HEK293 (cell line): Measurements from ENCODE around the gene CCDC81.

Source experiments
- CTCF ChIA-PET: fragments of 350-600 bp; formaldehyde crosslinking; extraction: SDS; loops from one replicate; lab custom pipeline; 2021; ENCODE audit warnings: antibody characterized with exemption; lab: Yijun Ruan, JAX
- POLR2A ChIA-PET: fragments of 300-600 bp; formaldehyde crosslinking; extraction: SDS; loops from one replicate; lab custom pipeline; 2020; ENCODE audit warnings: antibody characterized with exemption, inconsistent platforms; lab: Yijun Ruan, JAX
- H3K27ac ChIP-seq: fragments of 200-500 bp; sonication (Bioruptor generic); 2 replicates; pipeline ENCODE4 v1.5.1; 2014; ENCODE audit warnings: low read depth, low read length, control low read depth, inconsistent platforms; ENCODE audit errors: extremely low read depth
- H3K36me3 ChIP-seq, 2 experiments: fragments of 200-500 bp in 1 of 2; sonication (Bioruptor generic) in 1 of 2; 1 replicate in 1 of 2; 2 replicates in 1 of 2; pipeline ENCODE4 v1.5.1; 2014 to 2017; ENCODE audit warnings: inconsistent platforms in 2 of 2, low read length in 2 of 2; ENCODE audit not compliant: control insufficient read depth in 2 of 2, insufficient read depth in 1 of 2
- H3K4me1 ChIP-seq: fragments of 200-500 bp; sonication (Bioruptor generic); 2 replicates; pipeline ENCODE4 v1.5.1; 2014; ENCODE audit warnings: mild to moderate bottlenecking, low read length, inconsistent platforms; ENCODE audit not compliant: control insufficient read depth, insufficient read depth
- H3K4me3 ChIP-seq: 2 replicates; pipeline ENCODE4 v1.5.1; 2011; ENCODE audit warnings: low read depth, mild to moderate bottlenecking, control low read depth, low read length, moderate library complexity
- H3K9me3 ChIP-seq: fragments of 200-500 bp; sonication (Bioruptor generic); 2 replicates; pipeline ENCODE4 v1.5.1; 2014; ENCODE audit warnings: low read depth, low read length, inconsistent platforms; ENCODE audit not compliant: control insufficient read depth, insufficient read depth
- GLIS1 ChIP-seq: fragments of 450-650 bp; formaldehyde crosslinking; IDR thresholded peaks from 2 replicates; pipeline ENCODE4 v1.5.1; 2016; ENCODE audit warnings: missing biosample characterization, missing genetic modification characterization
- KLF7 ChIP-seq: fragments of 450-650 bp; formaldehyde crosslinking; IDR thresholded peaks from 2 replicates; pipeline ENCODE4 v1.5.1; 2016; ENCODE audit warnings: missing biosample characterization, missing genetic modification characterization, borderline replicate concordance
- MEIS1 ChIP-seq: sonication (generic); formaldehyde crosslinking; IDR thresholded peaks from 2 replicates; pipeline ENCODE4 v1.8.1; 2022; ENCODE audit warnings: missing genetic modification reagents, mild to moderate bottlenecking, borderline replicate concordance
- MYNN ChIP-seq: fragments of 450-650 bp; formaldehyde crosslinking; IDR thresholded peaks from 2 replicates; pipeline ENCODE4 v1.5.1; 2016; ENCODE audit warnings: missing biosample characterization, missing genetic modification characterization, borderline replicate concordance
- PRDM1 ChIP-seq: fragments of 450-650 bp; formaldehyde crosslinking; IDR thresholded peaks from 2 replicates; pipeline ENCODE4; 2016; ENCODE audit warnings: missing biosample characterization, missing genetic modification characterization
- ZEB2 ChIP-seq: fragments of 450-650 bp; formaldehyde crosslinking; IDR thresholded peaks from 2 replicates; pipeline ENCODE4 v1.5.1; 2016; ENCODE audit warnings: missing biosample characterization, missing genetic modification characterization
- ZNF202 ChIP-seq: fragments of 450-650 bp; formaldehyde crosslinking; IDR thresholded peaks from 2 replicates; pipeline ENCODE4 v1.5.1; 2016; ENCODE audit warnings: missing biosample characterization, missing genetic modification characterization, borderline replicate concordance
- ZNF221 ChIP-seq: fragments of 450-650 bp; formaldehyde crosslinking; IDR thresholded peaks from 2 replicates; pipeline ENCODE4 v1.5.1; 2017; ENCODE audit warnings: missing biosample characterization, missing genetic modification characterization, borderline replicate concordance
- ZNF248 ChIP-seq: fragments of 450-650 bp; formaldehyde crosslinking; IDR thresholded peaks from 2 replicates; pipeline ENCODE4 v1.5.1; 2017; ENCODE audit warnings: missing biosample characterization, missing genetic modification characterization
- ZNF274 ChIP-seq, 2 experiments: fragments of 200-500 bp in 1 of 2; fragments of 450-650 bp in 1 of 2; sonication (Bioruptor generic) in 1 of 2; formaldehyde crosslinking in 1 of 2; IDR thresholded peaks; 2 replicates each; pipeline versions ENCODE4 v1.5.1 to v1.6.1; 2014 to 2016; ENCODE audit warnings: borderline replicate concordance in 1 of 2, inconsistent platforms in 1 of 2, low read length in 1 of 2, missing biosample characterization in 1 of 2, missing genetic modification characterization in 1 of 2
- ZNF624 ChIP-seq: fragments of 450-650 bp; formaldehyde crosslinking; IDR thresholded peaks from 2 replicates; pipeline ENCODE4 v1.5.1; 2017; ENCODE audit warnings: missing biosample characterization, missing genetic modification characterization
- ZNF768 ChIP-seq: fragments of 450-650 bp; formaldehyde crosslinking; IDR thresholded peaks from 2 replicates; pipeline ENCODE4 v1.5.1; 2018; ENCODE audit warnings: missing biosample characterization, mild to moderate bottlenecking, missing genetic modification characterization
- ZNF837 ChIP-seq: fragments of 450-650 bp; formaldehyde crosslinking; IDR thresholded peaks from 2 replicates; pipeline ENCODE4 v1.5.1; 2016; ENCODE audit warnings: missing biosample characterization, missing genetic modification characterization
- TF ChIP-seq, protein P1 (sequence below): fragments of 450-650 bp; formaldehyde crosslinking; IDR thresholded peaks from 2 replicates; pipeline ENCODE4 v1.5.1; 2017; ENCODE audit warnings: missing biosample characterization, missing genetic modification characterization
- TF ChIP-seq, protein P2 (sequence below): fragments of 450-650 bp; formaldehyde crosslinking; IDR thresholded peaks from 2 replicates; pipeline ENCODE4 v1.5.1; 2017; ENCODE audit warnings: missing biosample characterization, missing genetic modification characterization
- TF ChIP-seq, protein P3 (sequence below): fragments of 450-650 bp; IDR thresholded peaks from 2 replicates; pipeline ENCODE4 v1.5.1; 2018; ENCODE audit warnings: missing biosample characterization, missing genetic modification characterization

The CCDC81 gene

DNA sequence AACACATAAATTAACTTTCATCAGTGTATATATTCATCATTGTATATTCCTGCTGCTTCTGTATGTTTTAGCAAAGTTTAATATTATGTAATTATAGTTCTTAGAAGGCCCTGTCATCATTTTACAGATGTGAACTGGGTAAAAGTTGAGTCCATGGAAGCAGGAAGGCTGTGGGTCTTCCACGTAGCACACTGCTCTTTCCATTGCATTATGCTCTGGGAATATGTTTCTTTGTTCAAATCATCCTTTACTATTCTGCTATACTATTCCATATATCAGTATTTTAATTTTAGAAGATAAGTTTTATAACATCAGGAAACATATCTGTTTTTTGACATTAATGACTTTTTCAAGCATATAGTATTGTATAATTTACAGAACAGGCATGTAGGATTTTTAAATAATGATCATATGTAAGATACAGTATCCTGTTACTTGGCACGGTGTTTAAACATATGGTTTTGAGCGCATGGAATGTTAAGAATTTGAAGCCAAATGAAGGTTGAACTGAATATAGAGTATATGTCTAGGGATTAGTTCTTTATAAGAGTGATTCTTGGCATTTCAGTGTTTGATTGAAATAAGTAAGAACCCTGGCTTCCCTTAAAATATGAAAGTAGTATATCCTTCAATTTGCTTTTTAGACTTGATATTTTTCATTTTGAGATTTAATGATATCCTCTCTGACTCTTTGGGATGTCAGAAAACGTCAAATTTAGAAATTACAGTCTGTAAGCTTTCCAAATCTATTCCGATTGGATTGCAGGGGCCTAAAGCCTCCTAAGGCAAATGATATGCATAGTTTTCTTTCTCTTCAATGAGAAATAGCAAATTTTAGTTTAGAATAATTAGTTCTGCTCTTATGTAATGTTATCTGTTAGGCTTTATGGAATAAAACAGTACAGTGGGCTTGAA lies 8.6 kb downstream of the CCDC81 start:
- TF ChIP-seq ZEB2 (tag by site-specific recombination) (no peak), MYNN (tag by site-specific recombination) (no peak), MEIS1 (no peak)
- TF ChIP-seq, protein P1, sequence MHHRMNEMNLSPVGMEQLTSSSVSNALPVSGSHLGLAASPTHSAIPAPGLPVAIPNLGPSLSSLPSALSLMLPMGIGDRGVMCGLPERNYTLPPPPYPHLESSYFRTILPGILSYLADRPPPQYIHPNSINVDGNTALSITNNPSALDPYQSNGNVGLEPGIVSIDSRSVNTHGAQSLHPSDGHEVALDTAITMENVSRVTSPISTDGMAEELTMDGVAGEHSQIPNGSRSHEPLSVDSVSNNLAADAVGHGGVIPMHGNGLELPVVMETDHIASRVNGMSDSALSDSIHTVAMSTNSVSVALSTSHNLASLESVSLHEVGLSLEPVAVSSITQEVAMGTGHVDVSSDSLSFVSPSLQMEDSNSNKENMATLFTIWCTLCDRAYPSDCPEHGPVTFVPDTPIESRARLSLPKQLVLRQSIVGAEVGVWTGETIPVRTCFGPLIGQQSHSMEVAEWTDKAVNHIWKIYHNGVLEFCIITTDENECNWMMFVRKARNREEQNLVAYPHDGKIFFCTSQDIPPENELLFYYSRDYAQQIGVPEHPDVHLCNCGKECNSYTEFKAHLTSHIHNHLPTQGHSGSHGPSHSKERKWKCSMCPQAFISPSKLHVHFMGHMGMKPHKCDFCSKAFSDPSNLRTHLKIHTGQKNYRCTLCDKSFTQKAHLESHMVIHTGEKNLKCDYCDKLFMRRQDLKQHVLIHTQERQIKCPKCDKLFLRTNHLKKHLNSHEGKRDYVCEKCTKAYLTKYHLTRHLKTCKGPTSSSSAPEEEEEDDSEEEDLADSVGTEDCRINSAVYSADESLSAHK (tag by site-specific recombination): no peak
- TF ChIP-seq, protein P2, sequence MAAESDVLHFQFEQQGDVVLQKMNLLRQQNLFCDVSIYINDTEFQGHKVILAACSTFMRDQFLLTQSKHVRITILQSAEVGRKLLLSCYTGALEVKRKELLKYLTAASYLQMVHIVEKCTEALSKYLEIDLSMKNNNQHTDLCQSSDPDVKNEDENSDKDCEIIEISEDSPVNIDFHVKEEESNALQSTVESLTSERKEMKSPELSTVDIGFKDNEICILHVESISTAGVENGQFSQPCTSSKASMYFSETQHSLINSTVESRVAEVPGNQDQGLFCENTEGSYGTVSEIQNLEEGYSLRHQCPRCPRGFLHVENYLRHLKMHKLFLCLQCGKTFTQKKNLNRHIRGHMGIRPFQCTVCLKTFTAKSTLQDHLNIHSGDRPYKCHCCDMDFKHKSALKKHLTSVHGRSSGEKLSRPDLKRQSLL: no peak

DNA sequence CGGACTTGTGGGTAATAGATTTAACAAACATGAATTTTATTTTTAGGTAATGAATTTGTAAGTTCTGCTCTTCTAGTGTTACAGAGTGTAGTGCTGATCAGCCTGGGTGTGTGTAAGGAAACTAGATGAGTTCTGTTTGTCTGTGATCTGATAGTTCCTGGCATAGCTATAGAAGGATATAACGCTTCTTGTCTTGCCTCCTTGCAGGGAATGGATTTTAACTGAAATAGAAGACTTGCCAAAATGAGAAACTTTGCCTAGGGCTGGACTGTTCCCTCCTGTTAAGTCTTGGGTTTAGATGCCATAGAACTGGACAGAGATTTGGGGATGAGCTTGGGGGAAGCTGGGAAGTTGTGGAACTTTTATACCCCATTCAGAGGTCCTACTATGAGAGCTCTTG lies 11.6 kb downstream of the CCDC81 start:
- H3K4me1 ChIP-seq: no peaks in the 10 kb centered on the region
- no peaks in the 10 kb centered on the region for H3K36me3 ChIP-seq
- no peak overlapping the region for H3K4me3 ChIP-seq
- no peak overlapping the region for H3K27ac ChIP-seq
- ChIA-PET CTCF (interaction anchor here (0.5 to 1.3 kb wide), 3 partner anchors 33 to 1291 kb away, joined by 3 to 4 read pairs (median 4); no protein-coding TSS in a partner anchor), POLR2A (no interaction called here)
- H3K9me3 ChIP-seq: no peaks in the 10 kb centered on the region
- TF ChIP-seq ZNF202: no peak
- TF ChIP-seq ZNF768: no peak
- TF ChIP-seq KLF7 (tag by site-specific recombination): no peak
- TF ChIP-seq ZNF837 (tag by site-specific recombination): no peak
- no peak for TF ChIP-seq ZNF248
- TF ChIP-seq ZNF221 (tag by site-specific recombination): no peak
- TF ChIP-seq ZNF274 (IDR thresholded peaks at IDR 0.05; ENCODE audit: low read length): no peak
- TF ChIP-seq ZNF274 (tag by site-specific recombination; IDR thresholded peaks at IDR 0.05; ENCODE audit: borderline replicate concordance): no peak
- TF ChIP-seq PRDM1 (tag by site-specific recombination): no peak
- TF ChIP-seq, protein P3, sequence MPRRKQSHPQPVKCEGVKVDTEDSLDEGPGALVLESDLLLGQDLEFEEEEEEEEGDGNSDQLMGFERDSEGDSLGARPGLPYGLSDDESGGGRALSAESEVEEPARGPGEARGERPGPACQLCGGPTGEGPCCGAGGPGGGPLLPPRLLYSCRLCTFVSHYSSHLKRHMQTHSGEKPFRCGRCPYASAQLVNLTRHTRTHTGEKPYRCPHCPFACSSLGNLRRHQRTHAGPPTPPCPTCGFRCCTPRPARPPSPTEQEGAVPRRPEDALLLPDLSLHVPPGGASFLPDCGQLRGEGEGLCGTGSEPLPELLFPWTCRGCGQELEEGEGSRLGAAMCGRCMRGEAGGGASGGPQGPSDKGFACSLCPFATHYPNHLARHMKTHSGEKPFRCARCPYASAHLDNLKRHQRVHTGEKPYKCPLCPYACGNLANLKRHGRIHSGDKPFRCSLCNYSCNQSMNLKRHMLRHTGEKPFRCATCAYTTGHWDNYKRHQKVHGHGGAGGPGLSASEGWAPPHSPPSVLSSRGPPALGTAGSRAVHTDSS: no peak
- TF ChIP-seq, all 188 proteins: peak for 0

More for the DNA sequence above, 8.6 kb downstream of the CCDC81 start:
- Histone ChIP-seq H3K9me3 (no peaks in the 10 kb centered on the region), H3K36me3 (no peaks in the 10 kb centered on the region), H3K4me3 (no peak overlapping the region), H3K4me1 (no peaks in the 10 kb centered on the region), H3K27ac (no peak overlapping the region)
- ChIA-PET POLR2A (no interaction called here), CTCF (interaction anchor here (0.6 to 1.1 kb wide), 4 partner anchors 17 to 985 kb away, joined by 3 to 4 read pairs (median 4); no protein-coding TSS in a partner anchor)

DNA sequence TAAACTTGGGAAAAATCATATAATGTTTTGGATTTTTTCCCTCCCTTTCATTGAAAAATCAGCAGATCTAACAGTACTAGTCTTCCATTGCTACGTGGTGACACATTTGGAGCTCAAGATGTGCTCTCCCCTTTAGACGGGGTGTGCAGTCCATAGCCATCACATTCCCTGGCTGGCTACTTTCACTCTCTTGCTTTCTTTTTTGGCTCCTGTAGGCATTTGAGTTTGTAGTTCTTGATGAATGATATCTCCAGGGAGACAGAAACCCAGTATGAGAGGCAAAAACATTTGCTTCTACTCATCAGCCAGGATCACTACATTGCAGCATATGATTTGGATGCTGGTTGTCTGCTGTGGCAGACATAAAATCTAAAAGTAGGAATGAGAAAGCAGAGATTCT lies 12.1 kb downstream of the CCDC81 start:
- no peaks in the 10 kb centered on the region for H3K36me3 ChIP-seq
- POLR2A ChIA-PET: no interaction called here
- CTCF ChIA-PET: interaction anchor here (0.5 to 1.3 kb wide), 3 partner anchors 32 to 1292 kb away, joined by 3 to 4 read pairs (median 4); no protein-coding TSS in a partner anchor

More for the DNA sequence above, 12.1 kb downstream of the CCDC81 start:
- no peaks in the 10 kb centered on the region for H3K4me1 ChIP-seq
- no peak overlapping the region for H3K4me3 ChIP-seq
- no peak for TF ChIP-seq GLIS1 (tag by site-specific recombination)
- TF ChIP-seq ZNF624 (tag by site-specific recombination): no peak
- TF ChIP-seq, all 188 proteins: peak for 0
- H3K27ac ChIP-seq: no peak overlapping the region
- H3K9me3 ChIP-seq: no peaks in the 10 kb centered on the region
